TTC549 (cell line): ENCODE measurements around the gene UGT3A1.

Experiments
- FAIRE-seq: peaks from 2 replicates; lab custom pipeline; 2012; peaks lifted over from hg19 to GRCh38; lab: Jason Lieb, UNC

UGT3A1 gene

GRCh38 chr5:35904443-35905132 lies 86.6 kb downstream of the UGT3A1 start:
- FAIRE-seq = no peak

GRCh38 chr5:35903631-35904203 lies 87.5 kb downstream of the UGT3A1 start:
- FAIRE-seq = no peak

GRCh38 chr5:35902046-35902672 lies 89.0 kb downstream of the UGT3A1 start:
- no peak for FAIRE-seq
